Spleen (tissue), 11 donors: Measurements from ENCODE around the gene HTR6. TPM values are rescaled to one million over a fixed set of nuclear protein-coding genes. Genes with fewer than 3 reads are reported as not detected.

Experiments used
- DNase-seq: peaks from one replicate; pipeline ENCODE4 v3.0.0-alpha.2; 2020
- H3K27ac ChIP-seq, 8 donors: fragments of 200-600 bp; sonication (generic) in 7 of 8; 1 replicate in 4 of 8; 2 replicates in 4 of 8; pipeline versions ENCODE4 v1.5.0 to v1.8.0; 2016 to 2021; ENCODE audit warnings: inconsistent platforms in 4 of 8, mild to moderate bottlenecking in 4 of 8, moderate library complexity in 1 of 8
- H3K27me3 ChIP-seq, 7 donors: fragments of 200-600 bp; sonication (generic) in 6 of 7; replicated peaks in 1 of 7; 1 replicate in 4 of 7; 2 replicates in 3 of 7; pipeline versions ENCODE4 v1.5.0 to v1.8.0; 2016 to 2021; ENCODE audit warnings: inconsistent platforms in 3 of 7, mild to moderate bottlenecking in 1 of 7
- H3K36me3 ChIP-seq, 6 donors: fragments of 200-600 bp; sonication (generic) in 5 of 6; 1 replicate in 4 of 6; 2 replicates in 2 of 6; pipeline versions ENCODE4 v1.5.0 to v1.8.0; 2016 to 2021; ENCODE audit warnings: inconsistent platforms in 2 of 6
- H3K4me1 ChIP-seq, 6 donors: fragments of 200-600 bp; sonication (generic) in 5 of 6; 1 replicate in 3 of 6; 2 replicates in 3 of 6; pipeline versions ENCODE4 v1.5.0 to v1.8.0; 2016 to 2021; ENCODE audit warnings: inconsistent platforms in 3 of 6
- H3K4me3 ChIP-seq, 8 donors: fragments of 200-600 bp; sonication (generic) in 7 of 8; 1 replicate in 4 of 8; 2 replicates in 4 of 8; pipeline versions ENCODE4 v1.5.0 to v1.8.0; 2016 to 2021; ENCODE audit warnings: inconsistent platforms in 4 of 8, mild to moderate bottlenecking in 4 of 8, moderate library complexity in 2 of 8
- H3K9me3 ChIP-seq, 8 donors: fragments of 200-600 bp; sonication (generic) in 7 of 8; 1 replicate in 4 of 8; 2 replicates in 4 of 8; pipeline versions ENCODE4 v1.5.0 to v1.8.0; 2016 to 2021; ENCODE audit warnings: inconsistent platforms in 4 of 8
- CTCF ChIP-seq, 11 experiments: fragments of 200-600 bp in 7 of 11; fragments of 450-650 bp in 4 of 11; sonication (generic) in 4 of 11; IDR thresholded peaks in 8 of 11; conservative IDR thresholded peaks in 3 of 11; 1 replicate in 7 of 11; 2 replicates in 4 of 11; pipeline versions ENCODE4 v1.4.0 to v1.8.0; 2016 to 2021; ENCODE audit warnings: antibody characterized with exemption in 11 of 11, inconsistent platforms in 4 of 11, mild to moderate bottlenecking in 1 of 11
- POLR2A ChIP-seq, 3 donors: fragments of 450-650 bp; IDR thresholded peaks; one replicate each; pipeline ENCODE4 v1.5.1; 2017; ENCODE audit warnings: antibody characterized with exemption in 3 of 3, mild to moderate bottlenecking in 1 of 3
- POLR2AphosphoS5 ChIP-seq, 3 donors: sonication (generic); formaldehyde crosslinking; IDR thresholded peaks; one replicate each; pipeline ENCODE4 v1.5.1; 2017; ENCODE audit warnings: antibody characterized with exemption in 3 of 3
- WGBS, 5 donors: extraction: QIAGEN DNeasy Blood & Tissue Kit in 3 of 5; methylation state at CpG; one replicate each; pipeline versions ENCODE4 v1.1.5 to v1.1.7; 2013 to 2018; 5-methylcytosine and 5-hydroxymethylcytosine counted together
- intact Hi-C: fragments of 100-400 bp; cut with DNase I; formaldehyde crosslinking; loops from one replicate; pipeline ENCODE4 v1.15.0; 2023; ENCODE audit warnings: low total_unique reads
- polyA plus RNA-seq, 3 donors: library from polyadenylated mRNA; stranded (reverse); fragments of 200-250 nt; gene quantifications; one replicate each; pipeline ENCODE4 v1.2.1, GENCODE V29; 2013
- total RNA-seq, 7 donors: library from RNA; depleted of rRNA in 3 of 7; stranded (reverse); fragments of >200 nt in 3 of 7; fragmentation: NEBNext Ultra II Directional in 4 of 7; extraction: Animal tissue kit (Norgen Biotek cat#: 25700) in 4 of 7; gene quantifications; one replicate each; pipeline versions ENCODE4 v1.1.0 to v1.2.1, GENCODE V29; 2016 to 2021
- donor health status: healthy with polysubstance abuse.
- donor health status: DM: no; HTN: no; CAD: no; lungs with moderate emphysema.
- donor health status: DM: no; HTN: no; CAD: no.
- donor health status: Bipolar disorder and iron deficiency.
- donor health status: healthy.
- donor health status: DM: no; HTN: no; CAD: no.
- donor health status: DM: yes; HTN: yes; CAD: no.

The HTR6 gene
- total and polyA plus RNA-seq, 10 donors = 0.06 to 0.47 (median 0.13) TPM; not detected in 7

GRCh38 chr1:19622204-19622603 lies 42.5 kb upstream of the HTR6 start:
- WGBS, 5 donors = 82 to 97% (median 91%) methylated on average over 1 of the region's 1 CpG
- TF ChIP-seq POLR2AphosphoS5 (IDR thresholded peaks at IDR 0.05) (no peak), CTCF (IDR thresholded peaks at IDR 0.05 in 8 of 11, conservative IDR thresholded peaks at IDR 0.05 in 3 of 11) (no peak), POLR2A (IDR thresholded peaks at IDR 0.05) (no peak)

GRCh38 chr1:19623523-19623922 lies 41.2 kb upstream of the HTR6 start:
- WGBS, 5 donors = 92 to 98% (median 95%) methylated on average over 3 of the region's 3 CpGs
- Histone ChIP-seq H3K4me3 (no peak overlapping the region), H3K4me1 (no peaks in the 10 kb centered on the region), H3K9me3 (no peaks in the 10 kb centered on the region), H3K27me3 (no peaks in the 10 kb centered on the region), H3K36me3 (peaks cover 3 to 79% (median 53%) of the 10 kb centered on the region in 6 donors), H3K27ac (no peak overlapping the region)
- no peak for TF ChIP-seq POLR2AphosphoS5 (IDR thresholded peaks at IDR 0.05)
- TF ChIP-seq POLR2A (IDR thresholded peaks at IDR 0.05) = no peak
- TF ChIP-seq CTCF (IDR thresholded peaks at IDR 0.05 in 8 of 11, conservative IDR thresholded peaks at IDR 0.05 in 3 of 11) = no peak
- no peak for DNase-seq
- intact Hi-C loops = no loop called here

More at GRCh38 chr1:19622204-19622603, 42.5 kb upstream of the HTR6 start:
- H3K4me1 ChIP-seq = no peaks in the 10 kb centered on the region
- intact Hi-C loops = no loop called here
- H3K27ac ChIP-seq = no peak overlapping the region
- peaks cover 3 to 78% (median 44%) of the 10 kb centered on the region in 6 donors for H3K36me3 ChIP-seq
- no peaks in the 10 kb centered on the region for H3K27me3 ChIP-seq
- no peak overlapping the region for H3K4me3 ChIP-seq
- H3K9me3 ChIP-seq = no peaks in the 10 kb centered on the region
- no peak for DNase-seq

GRCh38 chr1:19625291-19625937 lies 39.3 kb upstream of the HTR6 start:
- no peak for DNase-seq
- WGBS, 5 donors = 90 to 97% (median 95%) methylated on average over 7 to 8 of the region's 8 CpGs
- H3K36me3 ChIP-seq = peaks cover 3 to 93% (median 56%) of the 10 kb centered on the region in 6 donors
- no peaks in the 10 kb centered on the region for H3K9me3 ChIP-seq
- intact Hi-C loops = no loop called here
- H3K27ac ChIP-seq = no peak overlapping the region
- H3K4me1 ChIP-seq = no peaks in the 10 kb centered on the region
- no peaks in the 10 kb centered on the region for H3K27me3 ChIP-seq
- no peak overlapping the region for H3K4me3 ChIP-seq
- TF ChIP-seq POLR2AphosphoS5 (IDR thresholded peaks at IDR 0.05) = no peak
- TF ChIP-seq CTCF (IDR thresholded peaks at IDR 0.05 in 8 of 11, conservative IDR thresholded peaks at IDR 0.05 in 3 of 11) = no peak
- no peak for TF ChIP-seq POLR2A (IDR thresholded peaks at IDR 0.05)

GRCh38 chr1:19628879-19629278 lies 35.8 kb upstream of the HTR6 start:
- 77 to 85% (median 83%) methylated on average over 3 of the region's 3 CpGs for WGBS, 5 donors
- peaks cover 0 to 62% (median 47%) of the 10 kb centered on the region in 6 donors for H3K36me3 ChIP-seq
- no peaks in the 10 kb centered on the region for H3K27me3 ChIP-seq
- H3K9me3 ChIP-seq = no peaks in the 10 kb centered on the region
- DNase-seq = no peak
- H3K27ac ChIP-seq = no peak overlapping the region
- intact Hi-C loops = no loop called here
- no peak overlapping the region for H3K4me3 ChIP-seq
- no peaks in the 10 kb centered on the region for H3K4me1 ChIP-seq
- TF ChIP-seq POLR2AphosphoS5 (IDR thresholded peaks at IDR 0.05) = no peak
